ENCODE data around the gene FANK1. TPM values are rescaled to one million over a fixed set of nuclear protein-coding genes. Genes with fewer than 3 reads are reported as not detected.

The FANK1 gene
- total and polyA plus RNA-seq, 2 donors from 2014 or later, result 8.6 to 13.4 TPM

DNA sequence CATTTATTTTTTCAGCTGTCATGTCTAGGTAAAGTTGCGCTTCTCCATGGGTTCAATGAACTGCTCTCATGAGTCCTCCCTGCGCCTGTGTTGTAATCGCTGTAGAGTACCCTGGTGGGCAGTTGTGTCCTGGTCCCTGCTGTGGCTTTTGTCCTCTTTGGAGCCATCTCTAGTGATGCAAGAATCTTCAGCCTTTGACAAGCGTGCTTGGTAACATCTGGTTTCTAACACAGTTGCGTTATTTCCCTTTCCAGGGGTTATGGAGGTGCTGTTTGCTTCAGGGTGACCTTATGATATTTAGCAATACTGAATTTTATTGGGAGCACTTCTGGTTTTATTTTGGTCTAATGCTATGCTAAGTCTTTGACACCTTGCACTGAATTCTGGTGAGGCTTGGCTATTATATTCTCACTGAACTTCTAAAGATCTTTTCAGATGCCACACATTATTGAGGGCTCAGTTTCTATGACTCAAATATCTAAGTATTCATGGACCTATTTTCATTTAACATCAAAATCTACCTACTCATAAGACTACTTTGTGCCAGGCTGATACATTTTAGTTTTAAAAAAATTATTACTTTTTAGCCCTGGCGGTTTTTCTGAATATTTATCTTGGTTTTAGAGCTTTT lies 88.6 kb downstream of the FANK1 start:
- TF ChIP-seq CTCF (IDR thresholded peaks at IDR 0.05; ENCODE audit: borderline replicate concordance, extremely low read depth, insufficient read depth), result no peak
- no peak overlapping the region for H3K27ac ChIP-seq (ENCODE audit: low read depth in 2 of 2, low read length in 2 of 2)
- intact Hi-C loops (cut with DNase I), result loop anchor here (10.0 kb wide), 2 partner anchors 400 to 520 kb away; partner anchors contain the start of gene ADAM12
- no peaks in the 10 kb centered on the region for H3K36me3 ChIP-seq (ENCODE audit: control insufficient read depth in 2 of 3, insufficient read depth in 3 of 3, low read length in 3 of 3)
- H3K4me3 ChIP-seq (ENCODE audit: low read length in 3 of 3), result no peak overlapping the region
- no peak overlapping the region for H3K9ac ChIP-seq (ENCODE audit: low read length in 3 of 3)
- no peaks in the 10 kb centered on the region for H3K4me1 ChIP-seq (ENCODE audit: control insufficient read depth in 2 of 3, insufficient read depth in 2 of 3, low read depth in 1 of 3, low read length in 3 of 3)
- no peaks in the 10 kb centered on the region for H3K9me3 ChIP-seq (ENCODE audit: control insufficient read depth in 2 of 3, insufficient read depth in 1 of 3, low read length in 3 of 3)
- no peaks in the 10 kb centered on the region for H3K27me3 ChIP-seq (ENCODE audit: control insufficient read depth, insufficient read depth, low read length)
- FAIRE-seq, result no peak
- DNase-seq, result no peak

DNA sequence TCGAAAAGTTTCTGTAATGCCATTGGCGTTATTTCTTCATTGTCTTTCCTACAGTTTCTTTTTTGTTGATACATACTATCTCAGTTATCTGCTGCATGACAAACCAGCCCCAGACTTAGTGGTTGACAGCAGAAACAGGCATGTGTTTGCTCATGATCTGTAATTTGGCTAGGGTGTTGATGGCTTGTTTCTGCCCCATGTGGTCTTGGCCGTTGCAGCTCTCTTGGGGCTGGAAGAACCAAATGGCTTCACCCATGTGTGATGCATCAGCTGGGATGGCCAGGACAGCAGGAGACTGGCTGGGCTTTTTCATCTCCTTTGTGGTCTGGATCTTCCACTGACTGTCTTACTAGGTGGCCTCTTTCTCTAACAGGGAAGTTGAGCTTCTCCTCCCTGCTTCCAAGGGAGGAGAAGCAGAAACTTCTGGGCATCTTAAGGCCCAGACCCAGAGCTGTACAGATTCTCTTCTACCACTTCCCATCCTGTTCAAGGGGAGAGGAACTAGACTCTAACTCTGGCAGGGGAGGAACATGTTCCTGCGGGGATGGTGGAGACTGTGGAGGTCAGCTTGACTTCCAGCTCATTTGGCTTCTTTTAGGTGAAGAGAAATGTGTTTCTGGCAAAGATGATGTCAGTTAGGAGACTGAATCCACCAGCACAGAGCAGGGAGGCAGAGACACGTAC lies 89.3 kb downstream of the FANK1 start:
- Histone ChIP-seq H3K27ac (ENCODE audit: low read depth in 2 of 2, low read length in 2 of 2) (no peak overlapping the region), H3K36me3 (ENCODE audit: control insufficient read depth in 2 of 3, insufficient read depth in 3 of 3, low read length in 3 of 3) (no peaks in the 10 kb centered on the region)

GRCh38 chr10:125989791-125990190 lies 93.4 kb downstream of the FANK1 start:
- Histone ChIP-seq H3K4me1 (ENCODE audit: control insufficient read depth in 2 of 3, insufficient read depth in 2 of 3, low read depth in 1 of 3, low read length in 3 of 3) (no peaks in the 10 kb centered on the region), H3K9me3 (ENCODE audit: control insufficient read depth in 2 of 3, insufficient read depth in 1 of 3, low read length in 3 of 3) (no peaks in the 10 kb centered on the region), H3K4me3 (ENCODE audit: low read length in 3 of 3) (no peak overlapping the region), H3K27ac (ENCODE audit: low read depth in 2 of 2, low read length in 2 of 2) (no peak overlapping the region), H3K36me3 (ENCODE audit: control insufficient read depth in 2 of 3, insufficient read depth in 3 of 3, low read length in 3 of 3) (no peaks in the 10 kb centered on the region), H3K9ac (ENCODE audit: low read length in 3 of 3) (no peak overlapping the region), H3K27me3 (ENCODE audit: control insufficient read depth, insufficient read depth, low read length) (no peaks in the 10 kb centered on the region)
- intact Hi-C loops (cut with DNase I), result loop anchor here (10.0 kb wide), 2 partner anchors 395 to 515 kb away; partner anchors contain the start of gene ADAM12
- DNase-seq (no peak), FAIRE-seq (no peak)
- TF ChIP-seq CTCF (IDR thresholded peaks at IDR 0.05; ENCODE audit: borderline replicate concordance, extremely low read depth, insufficient read depth), result no peak

More for the DNA sequence above, 89.3 kb downstream of the FANK1 start:
- TF ChIP-seq CTCF (IDR thresholded peaks at IDR 0.05; ENCODE audit: borderline replicate concordance, extremely low read depth, insufficient read depth), result no peak
- Histone ChIP-seq H3K4me1 (ENCODE audit: control insufficient read depth in 2 of 3, insufficient read depth in 2 of 3, low read depth in 1 of 3, low read length in 3 of 3) (no peaks in the 10 kb centered on the region), H3K4me3 (ENCODE audit: low read length in 3 of 3) (no peak overlapping the region), H3K27me3 (ENCODE audit: control insufficient read depth, insufficient read depth, low read length) (no peaks in the 10 kb centered on the region), H3K9ac (ENCODE audit: low read length in 3 of 3) (no peak overlapping the region), H3K9me3 (ENCODE audit: control insufficient read depth in 2 of 3, insufficient read depth in 1 of 3, low read length in 3 of 3) (no peaks in the 10 kb centered on the region)
- no peak for DNase-seq
- FAIRE-seq, result no peak
- intact Hi-C loops (cut with DNase I), result loop anchor here (10.0 kb wide), 2 partner anchors 399 to 519 kb away; partner anchors contain the start of gene ADAM12

Measured in kidney (tissue), 14 donors.